GM19468 (cell line): Measurements from ENCODE around the gene TRIM24.
A peak's percentile ranks its signal among the peaks of the same experiment; 100 is the strongest.
"Not testable (repeated sequence)": the region's sequence is repeated elsewhere in the genome, so short reads cannot be mapped to it uniquely, and the experiment has no call there.

Source experiments
- ATAC-seq: cut with Tn5 transposase; IDR thresholded peaks from one replicate; pipeline ENCODE4 v1.9.1; 2021; ENCODE audit warnings: mild to moderate bottlenecking, moderate library complexity, moderate number of reproducible peaks; ENCODE audit not compliant: unreplicated experiment; ENCODE audit errors: extremely low read depth

TRIM24 gene

DNA sequence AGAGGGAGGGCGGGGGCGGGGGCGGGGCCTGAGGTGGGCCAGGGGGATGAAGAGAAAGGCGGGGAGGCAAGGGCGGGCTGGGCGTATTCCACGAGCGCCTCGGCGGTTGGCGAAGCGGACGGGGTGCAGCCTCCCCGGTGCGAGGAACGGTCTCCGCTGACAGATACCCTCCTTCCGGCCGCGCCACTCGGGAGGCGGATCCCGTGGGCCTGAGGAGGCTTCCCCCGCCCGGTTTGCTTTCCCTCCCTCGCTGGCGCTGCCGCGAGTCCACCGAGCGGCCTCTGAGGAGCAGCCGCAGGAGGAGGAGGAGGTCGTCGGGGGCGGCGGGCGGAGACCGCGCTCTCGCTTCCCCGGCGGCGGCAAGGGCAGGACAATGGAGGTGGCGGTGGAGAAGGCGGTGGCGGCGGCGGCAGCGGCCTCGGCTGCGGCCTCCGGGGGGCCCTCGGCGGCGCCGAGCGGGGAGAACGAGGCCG lies at the start of gene TRIM24:
Gene TRIM24 (plus strand): TSS at position 84 of the 473 bp plus-strand sequence. CDS start 290 bp downstream, at position 374.
- peak; percentile 61 for ATAC-seq

GRCh38 chr7:138412077-138412476 lies 48.0 kb upstream of the TRIM24 start:
- not testable (repeated sequence) for ATAC-seq

GRCh38 chr7:138412921-138413320 lies 47.1 kb upstream of the TRIM24 start:
- not testable (repeated sequence) for ATAC-seq

DNA sequence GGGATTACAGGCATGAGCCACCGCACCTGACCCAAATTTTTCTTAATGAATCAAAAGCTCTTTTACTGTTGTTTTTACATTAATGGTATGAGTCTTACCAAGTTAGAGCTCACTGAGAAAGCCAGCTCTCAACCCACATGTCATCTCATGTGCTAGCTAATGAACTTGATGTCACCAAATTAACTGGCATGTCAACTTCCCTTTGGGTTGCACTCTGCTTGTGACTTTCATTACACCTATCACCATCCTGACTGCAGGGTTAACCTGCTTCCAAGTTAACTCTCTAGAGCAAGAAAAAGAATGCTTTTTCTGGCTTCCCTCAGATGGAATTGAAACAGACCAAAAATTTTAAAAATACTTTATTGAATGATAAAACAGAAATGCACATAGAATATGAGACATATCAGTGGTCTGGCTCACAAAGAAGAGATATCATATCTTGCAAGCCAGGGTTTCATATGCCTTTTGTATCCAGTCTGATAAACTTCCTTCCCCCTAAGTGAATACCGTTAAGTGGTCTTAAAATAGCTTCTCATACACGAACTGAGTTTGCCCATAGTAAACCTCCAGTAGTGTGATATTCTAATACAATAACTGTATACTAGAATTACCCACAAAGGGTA lies 42.9 kb upstream of the TRIM24 start:
- ATAC-seq: no peak

DNA sequence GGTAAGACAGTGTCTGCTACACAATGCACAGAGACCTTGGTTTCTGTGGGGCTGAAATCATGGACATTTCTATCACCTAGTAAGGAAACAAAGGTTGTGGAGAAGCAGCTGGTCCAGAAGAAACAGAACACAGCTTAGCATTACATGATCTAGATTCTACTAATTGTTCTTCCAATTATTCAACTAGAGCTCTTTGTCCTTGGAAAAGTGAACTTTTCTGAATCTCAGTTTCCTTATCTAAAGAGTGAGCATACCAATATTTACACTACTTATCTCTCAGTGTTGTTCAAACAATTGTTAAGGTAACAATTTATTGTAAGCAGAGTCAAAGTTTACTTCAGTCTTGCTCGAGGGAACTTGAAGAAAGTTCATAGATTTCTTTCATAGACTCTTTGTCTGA lies 42.3 kb upstream of the TRIM24 start:
- ATAC-seq: no peak

- ATAC-seq: not testable (repeated sequence)
Observed at GRCh38 chr7:138418403-138418802, 41.7 kb upstream of the TRIM24 start.

GRCh38 chr7:138425026-138425425 lies 35.0 kb upstream of the TRIM24 start:
- no peak for ATAC-seq

DNA sequence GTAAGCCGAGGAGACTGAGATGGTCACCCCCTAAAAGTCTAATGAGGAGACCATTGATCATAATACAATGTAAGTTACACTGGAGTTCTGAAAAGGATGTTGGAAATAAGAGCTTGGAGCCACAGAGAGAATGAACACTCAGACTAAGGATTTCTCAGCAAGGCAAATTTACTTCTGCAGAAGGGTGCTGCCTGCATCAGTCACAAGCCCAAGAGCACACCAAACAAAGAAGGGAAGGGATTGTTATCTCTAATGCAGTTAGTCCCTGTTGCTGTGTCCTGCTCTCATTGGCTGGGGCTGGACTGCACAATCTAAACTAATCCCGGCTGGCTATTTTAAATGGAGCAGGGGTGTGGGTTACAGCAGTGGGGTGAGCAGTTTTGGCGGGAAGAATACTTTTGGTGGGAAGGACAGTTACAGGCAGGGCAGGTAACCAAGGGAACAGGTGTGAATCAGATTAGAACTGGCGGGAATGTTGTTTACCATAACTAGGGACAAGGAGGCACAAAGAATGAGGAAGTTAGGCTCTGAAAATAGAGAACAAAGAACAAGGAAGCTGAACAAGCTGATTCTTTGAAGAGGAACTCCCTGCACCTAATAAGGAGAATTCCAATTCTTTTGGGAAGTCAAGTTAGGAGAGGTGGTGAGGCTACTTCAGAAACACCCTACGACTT lies 30.3 kb upstream of the TRIM24 start:
- ATAC-seq: no peak

GRCh38 chr7:138431517-138431916 lies 28.5 kb upstream of the TRIM24 start:
- no peak for ATAC-seq

- ATAC-seq: no peak
Observed at GRCh38 chr7:138433583-138434443, 26.2 kb upstream of the TRIM24 start.

DNA sequence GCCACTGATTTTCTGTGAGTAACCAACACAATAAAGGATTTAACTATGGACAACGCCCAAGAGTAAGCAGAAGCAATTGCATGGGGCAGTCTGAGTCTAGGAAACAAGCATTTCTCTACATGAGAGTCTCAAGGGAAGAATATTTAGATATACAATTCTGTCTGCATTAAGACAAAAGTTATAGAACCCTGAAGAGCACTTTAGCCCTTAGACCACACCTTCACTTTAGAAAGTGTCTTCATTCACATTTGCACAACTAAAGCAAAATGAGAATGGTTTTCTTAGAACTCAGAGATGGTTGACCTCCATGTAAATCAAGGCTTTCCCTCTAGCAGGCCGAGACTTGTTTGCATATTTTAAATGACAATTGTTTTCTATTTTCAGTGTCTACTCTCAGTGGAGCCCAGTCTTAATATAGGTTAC lies 25.5 kb upstream of the TRIM24 start:
- ATAC-seq: no peak

DNA sequence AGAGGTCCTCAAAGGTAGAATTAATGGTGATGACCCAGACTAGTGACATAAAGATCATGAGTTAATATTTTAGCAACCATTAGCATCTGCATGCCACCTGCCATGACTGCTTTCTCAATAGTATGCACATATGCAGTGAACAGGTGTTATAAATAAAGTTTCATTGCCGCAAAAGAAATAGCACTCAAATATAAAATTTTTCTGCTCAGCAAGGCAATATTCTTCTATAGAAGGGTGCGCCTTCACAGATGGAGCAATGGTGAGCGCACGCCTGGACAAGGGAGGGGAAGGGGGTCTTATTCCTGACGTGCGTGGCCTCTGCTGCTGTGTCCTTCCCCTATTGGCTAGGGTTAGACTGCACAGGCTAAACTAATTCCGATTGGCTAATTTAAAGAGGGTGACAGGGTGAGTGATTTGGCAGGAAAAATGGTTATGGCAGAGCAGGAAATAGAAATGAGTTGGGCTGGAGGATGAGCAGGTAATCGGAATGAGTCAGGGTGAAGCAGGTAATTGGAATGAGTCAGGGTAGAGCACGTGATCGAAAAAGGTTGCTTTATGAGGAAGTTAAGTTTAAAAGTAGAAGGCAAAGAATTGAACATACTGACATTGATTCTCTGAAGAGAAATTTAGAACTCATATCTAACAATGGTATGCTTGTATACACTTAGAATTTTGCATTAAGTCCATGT lies 24.7 kb upstream of the TRIM24 start:
- no peak for ATAC-seq

- ATAC-seq: no peak
Observed at GRCh38 chr7:138436388-138436787, 23.7 kb upstream of the TRIM24 start.

GRCh38 chr7:138440460-138440859 lies 19.6 kb upstream of the TRIM24 start:
- no peak for ATAC-seq

GRCh38 chr7:138442822-138443221 lies 17.2 kb upstream of the TRIM24 start:
- ATAC-seq: no peak

GRCh38 chr7:138449580-138449979 lies 10.5 kb upstream of the TRIM24 start:
- no peak for ATAC-seq

DNA sequence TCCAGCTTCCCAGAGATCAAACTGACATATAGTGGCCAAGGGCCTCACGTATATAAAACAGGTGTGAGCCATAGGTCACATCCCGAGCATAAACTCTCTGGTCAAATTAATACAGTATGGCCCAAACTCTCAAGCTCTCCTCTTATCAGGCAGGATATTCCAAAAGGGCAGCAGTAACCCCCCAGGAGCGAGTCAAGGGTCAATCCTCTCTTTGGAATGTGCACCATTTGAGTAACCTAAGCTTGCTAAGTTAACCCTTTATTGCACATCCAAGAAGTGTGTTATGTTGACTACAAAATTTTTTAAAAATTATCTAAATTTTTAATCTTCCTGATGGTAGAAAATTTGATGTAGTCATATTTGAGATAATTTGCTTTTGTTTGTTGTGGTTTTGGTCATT lies 4.5 kb upstream of the TRIM24 start:
- ATAC-seq: no peak

DNA sequence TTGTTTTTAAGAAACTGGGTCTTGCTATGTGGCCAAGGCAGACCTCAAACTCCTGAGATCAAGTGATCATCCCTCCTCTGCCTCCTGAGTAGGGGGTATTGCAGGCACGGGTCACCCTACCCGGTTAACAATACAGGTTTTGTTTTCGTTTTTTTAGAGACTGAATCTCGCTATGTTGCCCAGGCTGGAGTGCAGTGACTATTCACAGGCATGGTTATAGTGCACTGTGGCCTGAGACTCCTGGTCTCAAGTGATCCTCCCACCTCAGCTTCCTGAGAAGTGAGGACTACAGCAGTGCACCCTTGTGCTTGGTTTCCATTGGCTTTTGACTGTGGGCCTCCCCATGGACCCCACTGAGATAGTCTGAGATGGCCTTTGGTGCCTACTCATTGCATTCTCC lies 3.8 kb upstream of the TRIM24 start:
- no peak for ATAC-seq

DNA sequence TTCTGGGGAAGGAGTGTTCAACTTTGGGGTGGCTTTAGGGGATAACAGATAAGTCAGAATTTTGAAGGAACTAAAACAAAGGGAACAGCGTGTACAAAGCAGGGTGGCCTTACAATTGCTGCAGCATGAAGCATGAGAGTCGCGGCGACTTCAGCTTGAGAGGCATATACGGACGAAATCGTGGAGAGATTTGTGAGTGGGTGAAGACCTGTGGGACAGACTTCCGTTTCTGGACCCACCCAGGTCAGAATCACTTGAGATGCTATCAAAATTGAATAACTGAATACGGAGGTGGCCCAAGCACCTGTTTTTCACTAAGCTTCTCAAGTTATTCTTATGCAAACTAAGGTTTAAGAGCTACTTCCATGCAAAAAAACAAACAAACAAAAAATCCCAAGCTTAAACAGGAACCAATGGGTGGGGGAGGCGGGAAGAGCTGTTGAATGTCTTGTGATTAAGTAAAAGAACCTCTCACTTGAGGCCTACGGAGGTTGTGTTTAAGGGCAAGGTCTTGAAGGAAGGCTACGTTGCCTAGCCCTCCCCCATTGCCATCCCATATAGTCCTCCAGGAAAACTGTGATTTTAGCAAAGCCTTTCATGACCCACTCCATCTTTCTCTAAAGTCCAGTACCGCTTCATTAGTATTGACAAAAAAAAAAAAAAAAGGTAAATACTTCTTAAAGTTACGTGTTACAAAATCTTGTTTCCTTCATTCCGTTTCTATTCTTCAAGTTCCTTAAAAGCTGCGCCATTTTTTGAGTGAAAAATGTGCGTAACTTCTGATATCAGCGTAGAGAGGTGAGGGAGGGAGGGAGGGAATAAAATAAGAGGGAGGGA lies 1.3 kb upstream of the TRIM24 start:
- no peak for ATAC-seq
